ENCODE results near the gene FBXO38.

The FBXO38 gene

DNA sequence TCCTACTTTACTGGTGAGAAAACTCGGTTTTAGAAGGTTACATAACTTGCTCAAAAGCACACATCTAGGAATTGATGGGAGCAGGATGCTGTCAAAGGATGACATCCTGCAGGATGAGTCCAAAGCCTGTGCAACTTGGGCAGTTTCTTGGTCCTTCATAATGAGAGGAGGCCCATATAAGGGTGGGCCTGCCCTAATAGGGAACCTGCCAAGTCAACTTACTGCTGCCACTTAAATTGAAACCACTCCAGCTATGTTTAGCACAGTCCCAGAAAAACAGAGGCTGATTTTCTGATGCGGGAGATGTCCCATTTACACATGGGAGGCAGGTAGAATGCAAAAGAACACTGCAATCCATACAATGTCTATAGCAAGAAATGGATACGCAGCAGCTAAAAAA lies 61.8 kb downstream of the FBXO38 start:
- H2AK5ac ChIP-seq (ENCODE audit: low read depth, low read length), result no peak overlapping the region
- no peak overlapping the region for H3K4me3 ChIP-seq (ENCODE audit: low read length in 2 of 2)
- peaks cover 0 to 2% of the 10 kb centered on the region in 2 donors for H3K4me1 ChIP-seq (ENCODE audit: control insufficient read depth in 2 of 2, insufficient read depth in 1 of 2, low read depth in 1 of 2, low read length in 2 of 2)
- no peak overlapping the region for H2BK12ac ChIP-seq (ENCODE audit: low read length)
- WGBS, 2 donors (ENCODE audit: extremely low coverage in 2 of 2, insufficient read length in 2 of 2, insufficient replicate concordance in 1 of 2), result no CpG with 5 or more reads among the region's 3 CpGs
- no peak overlapping the region for H4K91ac ChIP-seq (ENCODE audit: low read depth, low read length, poor library complexity)
- H3K27ac ChIP-seq (replicated peaks; ENCODE audit: low read length), result no peak overlapping the region
- no peaks in the 10 kb centered on the region for H3K79me1 ChIP-seq (ENCODE audit: low read depth, low read length)
- no peak overlapping the region for H2AFZ ChIP-seq (ENCODE audit: low read length)
- peaks cover 8 to 30% of the 10 kb centered on the region in 2 donors for H3K36me3 ChIP-seq (replicated peaks in 1 of 2; ENCODE audit: control insufficient read depth in 2 of 2, insufficient read depth in 2 of 2, low read length in 2 of 2)
- no peak overlapping the region for H3K9ac ChIP-seq (ENCODE audit: low read depth, low read length, poor library complexity)
- H2BK15ac ChIP-seq (ENCODE audit: low read length), result no peak overlapping the region
- H3K4ac ChIP-seq (ENCODE audit: low read length), result no peak overlapping the region
- no peak for DNase-seq (ENCODE audit: low spot score)
- H2BK5ac ChIP-seq (ENCODE audit: low read length), result no peak overlapping the region
- H3K23ac ChIP-seq (ENCODE audit: low read depth, low read length, poor library complexity), result no peak overlapping the region
- no peaks in the 10 kb centered on the region for H3K9me3 ChIP-seq (replicated peaks in 1 of 2; ENCODE audit: control insufficient read depth in 2 of 2, insufficient read depth in 1 of 2, low read depth in 1 of 2, low read length in 2 of 2)
- no peaks in the 10 kb centered on the region for H3K27me3 ChIP-seq (ENCODE audit: control insufficient read depth in 3 of 3, insufficient read depth in 3 of 3, low read depth in 1 of 3, low read length in 3 of 3)
- no peak overlapping the region for H3K14ac ChIP-seq (ENCODE audit: low read length)
- no peak overlapping the region for H2BK120ac ChIP-seq (ENCODE audit: low read depth, low read length)
- H3K18ac ChIP-seq (ENCODE audit: low read length), result no peak overlapping the region
- no peak overlapping the region for H3K4me2 ChIP-seq (ENCODE audit: insufficient read depth, low read length, poor library complexity, severe bottlenecking)
- no peak overlapping the region for H4K8ac ChIP-seq (ENCODE audit: low read depth, low read length)

- Histone ChIP-seq H3K4me2 (ENCODE audit: insufficient read depth, low read length, poor library complexity, severe bottlenecking) (no peak overlapping the region), H3K4me3 (ENCODE audit: low read length in 2 of 2) (no peak overlapping the region), H3K23ac (ENCODE audit: low read depth, low read length, poor library complexity) (no peak overlapping the region), H3K4me1 (ENCODE audit: control insufficient read depth in 2 of 2, insufficient read depth in 1 of 2, low read depth in 1 of 2, low read length in 2 of 2) (peaks cover 0 to 2% of the 10 kb centered on the region in 2 donors), H3K14ac (ENCODE audit: low read length) (no peak overlapping the region), H3K36me3 (replicated peaks in 1 of 2; ENCODE audit: control insufficient read depth in 2 of 2, insufficient read depth in 2 of 2, low read length in 2 of 2) (peaks cover 5 to 20% of the 10 kb centered on the region in 2 donors), H3K9ac (ENCODE audit: low read depth, low read length, poor library complexity) (no peak overlapping the region), H2BK5ac (ENCODE audit: low read length) (no peak overlapping the region), H3K9me3 (replicated peaks in 1 of 2; ENCODE audit: control insufficient read depth in 2 of 2, insufficient read depth in 1 of 2, low read depth in 1 of 2, low read length in 2 of 2) (no peaks in the 10 kb centered on the region), H2AFZ (ENCODE audit: low read length) (no peak overlapping the region), H3K4ac (ENCODE audit: low read length) (no peak overlapping the region), H3K27ac (replicated peaks; ENCODE audit: low read length) (no peak overlapping the region), H2BK15ac (ENCODE audit: low read length) (no peak overlapping the region), H3K27me3 (ENCODE audit: control insufficient read depth in 3 of 3, insufficient read depth in 3 of 3, low read depth in 1 of 3, low read length in 3 of 3) (no peaks in the 10 kb centered on the region), H2AK5ac (ENCODE audit: low read depth, low read length) (no peak overlapping the region), H3K18ac (ENCODE audit: low read length) (no peak overlapping the region), H4K91ac (ENCODE audit: low read depth, low read length, poor library complexity) (no peak overlapping the region), H3K79me1 (ENCODE audit: low read depth, low read length) (no peaks in the 10 kb centered on the region), H2BK120ac (ENCODE audit: low read depth, low read length) (no peak overlapping the region), H2BK12ac (ENCODE audit: low read length) (no peak overlapping the region), H4K8ac (ENCODE audit: low read depth, low read length) (no peak overlapping the region)
- DNase-seq (ENCODE audit: low spot score), result no peak
- no CpG with 5 or more reads among the region's 2 CpGs for WGBS, 2 donors (ENCODE audit: extremely low coverage in 2 of 2, insufficient read length in 2 of 2, insufficient replicate concordance in 1 of 2)
These were observed 62.9 kb downstream of the FBXO38 start for GRCh38 chr5:148446611-148447010.

- DNase-seq (ENCODE audit: low spot score), result no peak
- Histone ChIP-seq H3K23ac (ENCODE audit: low read depth, low read length, poor library complexity) (no peak overlapping the region), H2BK12ac (ENCODE audit: low read length) (no peak overlapping the region), H3K4ac (ENCODE audit: low read length) (no peak overlapping the region), H2BK120ac (ENCODE audit: low read depth, low read length) (no peak overlapping the region), H3K9me3 (replicated peaks in 1 of 2; ENCODE audit: control insufficient read depth in 2 of 2, insufficient read depth in 1 of 2, low read depth in 1 of 2, low read length in 2 of 2) (no peaks in the 10 kb centered on the region), H4K8ac (ENCODE audit: low read depth, low read length) (no peak overlapping the region), H3K18ac (ENCODE audit: low read length) (no peak overlapping the region), H3K4me3 (ENCODE audit: low read length in 2 of 2) (no peak overlapping the region), H3K79me1 (ENCODE audit: low read depth, low read length) (no peaks in the 10 kb centered on the region), H3K14ac (ENCODE audit: low read length) (no peak overlapping the region), H3K4me1 (ENCODE audit: control insufficient read depth in 2 of 2, insufficient read depth in 1 of 2, low read depth in 1 of 2, low read length in 2 of 2) (no peaks in the 10 kb centered on the region), H2BK5ac (ENCODE audit: low read length) (no peak overlapping the region), H2AK5ac (ENCODE audit: low read depth, low read length) (no peak overlapping the region), H2AFZ (ENCODE audit: low read length) (no peak overlapping the region), H2BK15ac (ENCODE audit: low read length) (no peak overlapping the region), H3K27me3 (ENCODE audit: control insufficient read depth in 3 of 3, insufficient read depth in 3 of 3, low read depth in 1 of 3, low read length in 3 of 3) (no peaks in the 10 kb centered on the region), H3K9ac (ENCODE audit: low read depth, low read length, poor library complexity) (no peak overlapping the region), H3K36me3 (replicated peaks in 1 of 2; ENCODE audit: control insufficient read depth in 2 of 2, insufficient read depth in 2 of 2, low read length in 2 of 2) (no peaks in the 10 kb centered on the region), H3K27ac (replicated peaks; ENCODE audit: low read length) (no peak overlapping the region), H4K91ac (ENCODE audit: low read depth, low read length, poor library complexity) (no peak overlapping the region), H3K4me2 (ENCODE audit: insufficient read depth, low read length, poor library complexity, severe bottlenecking) (no peak overlapping the region)
- WGBS, 2 donors (ENCODE audit: extremely low coverage in 2 of 2, insufficient read length in 2 of 2, insufficient replicate concordance in 1 of 2), result no CpG with 5 or more reads among the region's 10 CpGs
These were observed 68.9 kb downstream of the FBXO38 start for GRCh38 chr5:148452499-148453193.

- Histone ChIP-seq H3K18ac (ENCODE audit: low read length) (no peak overlapping the region), H2AFZ (ENCODE audit: low read length) (no peak overlapping the region), H3K4me1 (ENCODE audit: control insufficient read depth in 2 of 2, insufficient read depth in 1 of 2, low read depth in 1 of 2, low read length in 2 of 2) (no peaks in the 10 kb centered on the region), H3K4ac (ENCODE audit: low read length) (no peak overlapping the region), H3K23ac (ENCODE audit: low read depth, low read length, poor library complexity) (no peak overlapping the region), H2BK15ac (ENCODE audit: low read length) (no peak overlapping the region), H3K4me3 (ENCODE audit: low read length in 2 of 2) (no peak overlapping the region), H3K79me1 (ENCODE audit: low read depth, low read length) (no peaks in the 10 kb centered on the region), H2BK5ac (ENCODE audit: low read length) (no peak overlapping the region), H2BK12ac (ENCODE audit: low read length) (no peak overlapping the region), H3K36me3 (replicated peaks in 1 of 2; ENCODE audit: control insufficient read depth in 2 of 2, insufficient read depth in 2 of 2, low read length in 2 of 2) (no peaks in the 10 kb centered on the region), H3K9ac (ENCODE audit: low read depth, low read length, poor library complexity) (no peak overlapping the region), H3K14ac (ENCODE audit: low read length) (no peak overlapping the region), H3K4me2 (ENCODE audit: insufficient read depth, low read length, poor library complexity, severe bottlenecking) (no peak overlapping the region), H3K27ac (replicated peaks; ENCODE audit: low read length) (no peak overlapping the region), H3K9me3 (replicated peaks in 1 of 2; ENCODE audit: control insufficient read depth in 2 of 2, insufficient read depth in 1 of 2, low read depth in 1 of 2, low read length in 2 of 2) (no peaks in the 10 kb centered on the region), H2AK5ac (ENCODE audit: low read depth, low read length) (no peak overlapping the region), H4K8ac (ENCODE audit: low read depth, low read length) (no peak overlapping the region), H3K27me3 (ENCODE audit: control insufficient read depth in 3 of 3, insufficient read depth in 3 of 3, low read depth in 1 of 3, low read length in 3 of 3) (no peaks in the 10 kb centered on the region), H4K91ac (ENCODE audit: low read depth, low read length, poor library complexity) (no peak overlapping the region), H2BK120ac (ENCODE audit: low read depth, low read length) (no peak overlapping the region)
- no peak for DNase-seq (ENCODE audit: low spot score)
- WGBS, 2 donors (ENCODE audit: extremely low coverage in 2 of 2, insufficient read length in 2 of 2, insufficient replicate concordance in 1 of 2), result no CpG with 5 or more reads among the region's 5 CpGs
These were observed 70.8 kb downstream of the FBXO38 start for GRCh38 chr5:148454576-148454975.

Data from neuronal stem cell (in vitro differentiated cells).